Measurements from ENCODE around the gene GPR83. TPM values are rescaled to one million over a fixed set of nuclear protein-coding genes. Genes with fewer than 3 reads are reported as not detected.

GPR83 gene
- 0.11 TPM in 1 of 2 replicates, not detected in the other for total RNA-seq (2014; rRNA removed; shearing (Covaris generic); ENCODE audit: low replicate concordance)

DNA sequence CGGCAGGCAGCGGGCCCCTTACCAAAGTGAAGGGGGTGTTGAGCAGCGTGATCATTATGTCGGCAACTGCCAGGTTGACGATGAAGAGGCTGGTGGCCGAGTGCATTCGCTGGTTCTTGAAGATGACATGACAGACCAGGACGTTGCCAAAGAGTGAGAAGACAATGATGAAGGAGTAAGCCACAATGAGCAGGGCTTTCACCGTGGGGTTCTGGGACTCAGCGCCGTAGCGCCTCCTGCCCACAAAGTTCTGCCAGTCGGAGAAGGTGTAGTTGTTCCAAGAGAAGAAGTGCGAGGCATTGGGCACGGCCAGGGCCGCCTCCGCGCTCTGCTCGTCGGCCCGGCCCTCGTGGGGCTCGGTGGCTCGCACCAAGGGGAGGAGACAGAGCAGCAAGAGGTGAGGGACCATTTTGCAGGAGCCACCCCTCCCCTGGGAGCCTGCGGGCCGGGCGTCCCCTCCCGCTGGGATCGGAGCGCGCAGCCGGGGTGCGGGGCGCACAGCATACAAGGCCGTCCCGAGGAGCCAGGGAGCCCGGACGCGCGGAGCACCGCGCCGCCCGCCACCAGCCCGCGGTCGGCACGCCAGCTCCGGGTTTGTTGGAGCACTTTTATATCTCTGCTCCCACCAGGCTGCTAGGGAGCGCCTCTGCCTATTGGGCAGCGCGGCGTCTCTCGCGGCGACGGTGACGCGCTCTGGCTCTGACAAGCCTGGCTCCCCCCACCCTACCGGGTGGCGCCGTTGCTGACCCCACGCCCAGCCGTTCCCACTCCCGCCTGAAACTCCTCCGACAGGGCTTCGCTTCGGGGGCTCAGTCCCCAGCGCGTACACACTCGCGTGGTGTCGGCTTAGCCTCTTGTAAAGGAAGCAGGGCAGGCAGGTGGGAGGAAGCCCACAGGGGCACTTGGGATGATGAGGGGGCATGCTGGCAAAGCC, at the start of gene GPR83:
Gene GPR83 (minus strand): TSS at position 581 of the 934 bp plus-strand sequence. CDS start 172 bp downstream, at position 409.
- Histone ChIP-seq H2AFZ (ENCODE audit: low read length) (no peak within 1 kb of the TSS), H3K27me3 (ENCODE audit: low read length) (no peaks in the 10 kb centered on the region), H3K36me3 (ENCODE audit: insufficient read depth, low read length) (no peaks in the 10 kb centered on the region), H3K79me2 (ENCODE audit: low read length) (no peaks in the 10 kb centered on the region), H3K4me3 (ENCODE audit: low read length) (no peak within 1 kb of the TSS), H3K9me3 (ENCODE audit: low read length) (no peaks in the 10 kb centered on the region), H3K9me2 (replicated peaks; ENCODE audit: insufficient read depth, low read length) (no peaks in the 10 kb centered on the region), H3K4me2 (ENCODE audit: low read depth, low read length, poor library complexity, severe bottlenecking) (no peak within 1 kb of the TSS), H3K4me1 (ENCODE audit: low read length) (no peaks in the 10 kb centered on the region), H3K9ac (ENCODE audit: low read length) (no peak within 1 kb of the TSS), H3K27ac (ENCODE audit: low read length) (no peak within 1 kb of the TSS), H4K20me1 (ENCODE audit: insufficient read depth, low read depth, low read length) (peaks cover 8% of the 10 kb centered on the region; the same call in 1 of the 2 replicates)
- DNase-seq, result no peak

- Histone ChIP-seq H3K27ac (ENCODE audit: low read length) (no peak overlapping the region), H3K9me2 (replicated peaks; ENCODE audit: insufficient read depth, low read length) (no peaks in the 10 kb centered on the region), H3K9ac (ENCODE audit: low read length) (no peak overlapping the region), H4K20me1 (ENCODE audit: insufficient read depth, low read depth, low read length) (no peaks in the 10 kb centered on the region), H3K27me3 (ENCODE audit: low read length) (no peaks in the 10 kb centered on the region), H3K4me2 (ENCODE audit: low read depth, low read length, poor library complexity, severe bottlenecking) (no peak overlapping the region), H3K4me3 (ENCODE audit: low read length) (no peak overlapping the region), H3K79me2 (ENCODE audit: low read length) (peaks cover 13% of the 10 kb centered on the region; the same call in 1 of the 2 replicates), H3K9me3 (ENCODE audit: low read length) (0 out of 2 replicates have a peak, but pooled peaks cover 3% of the 10 kb centered on the region), H2AFZ (ENCODE audit: low read length) (no peak overlapping the region), H3K36me3 (ENCODE audit: insufficient read depth, low read length) (peaks cover 71% of the 10 kb centered on the region), H3K4me1 (ENCODE audit: low read length) (peaks cover 7% of the 10 kb centered on the region)
- DNase-seq, result no peak
Measured at GRCh38 chr11:94450048-94450447, 48.8 kb upstream of the GPR83 start.

GRCh38 chr11:94449437-94449836, 48.2 kb upstream of the GPR83 start:
- no peaks in the 10 kb centered on the region for H4K20me1 ChIP-seq (ENCODE audit: insufficient read depth, low read depth, low read length)
- H3K4me2 ChIP-seq (ENCODE audit: low read depth, low read length, poor library complexity, severe bottlenecking), result no peak overlapping the region
- peaks cover 69% of the 10 kb centered on the region for H3K36me3 ChIP-seq (ENCODE audit: insufficient read depth, low read length)
- H3K9me2 ChIP-seq (replicated peaks; ENCODE audit: insufficient read depth, low read length), result no peaks in the 10 kb centered on the region
- H3K4me1 ChIP-seq (ENCODE audit: low read length), result peaks cover 7% of the 10 kb centered on the region
- H3K4me3 ChIP-seq (ENCODE audit: low read length), result no peak overlapping the region
- no peaks in the 10 kb centered on the region for H3K27me3 ChIP-seq (ENCODE audit: low read length)
- no peak for DNase-seq
- H2AFZ ChIP-seq (ENCODE audit: low read length), result no peak overlapping the region
- H3K9ac ChIP-seq (ENCODE audit: low read length), result no peak overlapping the region
- 0 out of 2 replicates have a peak, but pooled peaks cover 3% of the 10 kb centered on the region for H3K9me3 ChIP-seq (ENCODE audit: low read length)
- no peak overlapping the region for H3K27ac ChIP-seq (ENCODE audit: low read length)
- H3K79me2 ChIP-seq (ENCODE audit: low read length), result peaks cover 13% of the 10 kb centered on the region; the same call in 1 of the 2 replicates

DNA sequence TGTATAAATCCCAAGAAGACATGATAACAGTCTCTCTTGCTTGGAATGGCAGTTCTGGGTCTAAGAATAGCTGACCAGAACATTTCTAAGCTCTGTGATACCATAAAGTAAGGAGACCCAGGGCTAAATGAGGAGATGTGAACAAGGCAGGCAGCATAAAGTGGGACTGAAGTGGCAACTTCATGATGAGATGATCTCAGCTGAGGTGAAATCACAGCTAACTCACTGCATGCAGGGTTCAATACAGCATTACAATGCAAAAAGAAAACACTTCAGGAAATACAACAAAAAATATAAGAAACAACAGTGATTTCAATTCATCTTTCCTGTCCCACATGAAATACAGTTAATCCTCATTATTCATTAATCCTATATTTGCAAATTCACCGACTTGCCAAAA, 47.8 kb upstream of the GPR83 start:
- Histone ChIP-seq H3K4me1 (ENCODE audit: low read length) (peaks cover 7% of the 10 kb centered on the region), H4K20me1 (ENCODE audit: insufficient read depth, low read depth, low read length) (no peaks in the 10 kb centered on the region), H3K27ac (ENCODE audit: low read length) (no peak overlapping the region), H3K4me3 (ENCODE audit: low read length) (no peak overlapping the region), H3K79me2 (ENCODE audit: low read length) (peaks cover 13% of the 10 kb centered on the region; the same call in 1 of the 2 replicates), H3K27me3 (ENCODE audit: low read length) (no peaks in the 10 kb centered on the region), H2AFZ (ENCODE audit: low read length) (no peak overlapping the region), H3K9me3 (ENCODE audit: low read length) (0 out of 2 replicates have a peak, but pooled peaks cover 3% of the 10 kb centered on the region), H3K9me2 (replicated peaks; ENCODE audit: insufficient read depth, low read length) (no peaks in the 10 kb centered on the region), H3K4me2 (ENCODE audit: low read depth, low read length, poor library complexity, severe bottlenecking) (no peak overlapping the region), H3K9ac (ENCODE audit: low read length) (no peak overlapping the region), H3K36me3 (ENCODE audit: insufficient read depth, low read length) (peaks cover 69% of the 10 kb centered on the region)
- no peak for DNase-seq

- H4K20me1 ChIP-seq (ENCODE audit: insufficient read depth, low read depth, low read length), result no peaks in the 10 kb centered on the region
- H3K4me3 ChIP-seq (ENCODE audit: low read length), result no peak overlapping the region
- H3K9me3 ChIP-seq (ENCODE audit: low read length), result no peaks in the 10 kb centered on the region
- no peak for DNase-seq
- peaks cover 10% of the 10 kb centered on the region for H3K79me2 ChIP-seq (ENCODE audit: low read length)
- H3K36me3 ChIP-seq (ENCODE audit: insufficient read depth, low read length), result peaks cover 67% of the 10 kb centered on the region
- no peak overlapping the region for H3K27ac ChIP-seq (ENCODE audit: low read length)
- H3K27me3 ChIP-seq (ENCODE audit: low read length), result no peaks in the 10 kb centered on the region
- no peak overlapping the region for H2AFZ ChIP-seq (ENCODE audit: low read length)
- peaks cover 7% of the 10 kb centered on the region for H3K4me1 ChIP-seq (ENCODE audit: low read length)
- H3K4me2 ChIP-seq (ENCODE audit: low read depth, low read length, poor library complexity, severe bottlenecking), result no peak overlapping the region
- no peaks in the 10 kb centered on the region for H3K9me2 ChIP-seq (replicated peaks; ENCODE audit: insufficient read depth, low read length)
- H3K9ac ChIP-seq (ENCODE audit: low read length), result no peak overlapping the region
Measured at GRCh38 chr11:94447149-94447548, 45.9 kb upstream of the GPR83 start.

- no peaks in the 10 kb centered on the region for H4K20me1 ChIP-seq (ENCODE audit: insufficient read depth, low read depth, low read length)
- no peaks in the 10 kb centered on the region for H3K27me3 ChIP-seq (ENCODE audit: low read length)
- no peak overlapping the region for H3K4me3 ChIP-seq (ENCODE audit: low read length)
- DNase-seq, result no peak
- peaks cover 74% of the 10 kb centered on the region for H3K36me3 ChIP-seq (ENCODE audit: insufficient read depth, low read length)
- no peak overlapping the region for H3K9ac ChIP-seq (ENCODE audit: low read length)
- H3K4me1 ChIP-seq (ENCODE audit: low read length), result peaks cover 6% of the 10 kb centered on the region
- peaks cover 10% of the 10 kb centered on the region for H3K79me2 ChIP-seq (ENCODE audit: low read length)
- no peaks in the 10 kb centered on the region for H3K9me2 ChIP-seq (replicated peaks; ENCODE audit: insufficient read depth, low read length)
- H3K27ac ChIP-seq (ENCODE audit: low read length), result no peak overlapping the region
- H3K4me2 ChIP-seq (ENCODE audit: low read depth, low read length, poor library complexity, severe bottlenecking), result no peak overlapping the region
- H3K9me3 ChIP-seq (ENCODE audit: low read length), result no peaks in the 10 kb centered on the region
- H2AFZ ChIP-seq (ENCODE audit: low read length), result no peak overlapping the region
Measured at GRCh38 chr11:94445641-94446040, 44.4 kb upstream of the GPR83 start.

DNA sequence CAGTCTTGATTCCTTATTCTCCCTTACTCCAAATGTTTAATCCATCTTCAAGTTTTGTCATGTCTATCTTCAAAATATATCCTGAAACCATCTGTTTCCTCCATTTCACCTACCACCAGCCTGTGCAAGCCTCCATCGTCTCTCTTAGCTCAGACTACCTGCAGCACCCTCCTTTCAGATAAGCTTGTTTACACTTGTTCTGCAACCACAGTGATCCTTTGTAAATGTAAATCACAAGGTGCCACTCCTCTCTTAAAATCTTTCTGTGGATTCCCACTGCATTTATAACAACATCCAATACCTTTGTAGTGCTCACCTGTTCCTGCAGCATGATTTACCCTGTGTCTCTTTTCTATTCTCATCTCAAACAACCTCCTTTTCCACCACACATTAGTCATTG, 31.8 kb upstream of the GPR83 start:
- H3K27me3 ChIP-seq (ENCODE audit: low read length), result no peaks in the 10 kb centered on the region
- no peak overlapping the region for H3K27ac ChIP-seq (ENCODE audit: low read length)
- peaks cover 76% of the 10 kb centered on the region for H3K36me3 ChIP-seq (ENCODE audit: insufficient read depth, low read length)
- H2AFZ ChIP-seq (ENCODE audit: low read length), result no peak overlapping the region
- H3K9me3 ChIP-seq (ENCODE audit: low read length), result no peaks in the 10 kb centered on the region
- no peak overlapping the region for H3K4me2 ChIP-seq (ENCODE audit: low read depth, low read length, poor library complexity, severe bottlenecking)
- no peak for DNase-seq
- H4K20me1 ChIP-seq (ENCODE audit: insufficient read depth, low read depth, low read length), result no peaks in the 10 kb centered on the region
- peaks cover 15% of the 10 kb centered on the region for H3K79me2 ChIP-seq (ENCODE audit: low read length)
- no peaks in the 10 kb centered on the region for H3K4me1 ChIP-seq (ENCODE audit: low read length)
- H3K4me3 ChIP-seq (ENCODE audit: low read length), result no peak overlapping the region
- H3K9me2 ChIP-seq (replicated peaks; ENCODE audit: insufficient read depth, low read length), result no peaks in the 10 kb centered on the region
- no peak overlapping the region for H3K9ac ChIP-seq (ENCODE audit: low read length)

DNA sequence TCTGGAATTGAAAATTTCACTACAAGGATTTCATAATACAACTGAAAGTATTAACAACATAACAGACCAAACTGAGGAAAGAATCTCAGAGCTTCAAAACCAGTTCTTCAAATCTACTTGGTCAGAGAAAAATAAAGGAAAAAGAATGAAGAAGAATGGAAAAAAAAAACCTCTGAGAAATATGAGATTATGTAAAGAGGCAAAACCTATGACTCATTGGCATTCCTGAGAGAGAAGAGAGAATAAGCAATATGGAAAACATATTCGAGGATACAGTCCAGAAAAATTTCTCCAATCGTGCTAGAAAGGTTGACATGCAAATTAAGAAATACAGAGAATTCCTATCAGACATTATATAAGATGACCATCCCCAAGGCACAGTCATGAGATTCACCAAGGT, 23.4 kb upstream of the GPR83 start:
- no peak overlapping the region for H3K27ac ChIP-seq (ENCODE audit: low read length)
- H3K9me2 ChIP-seq (replicated peaks; ENCODE audit: insufficient read depth, low read length), result no peaks in the 10 kb centered on the region
- H4K20me1 ChIP-seq (ENCODE audit: insufficient read depth, low read depth, low read length), result no peaks in the 10 kb centered on the region
- H3K27me3 ChIP-seq (ENCODE audit: low read length), result no peaks in the 10 kb centered on the region
- no peak overlapping the region for H3K4me3 ChIP-seq (ENCODE audit: low read length)
- no peak overlapping the region for H3K4me2 ChIP-seq (ENCODE audit: low read depth, low read length, poor library complexity, severe bottlenecking)
- DNase-seq, result no peak
- no peak overlapping the region for H2AFZ ChIP-seq (ENCODE audit: low read length)
- no peaks in the 10 kb centered on the region for H3K9me3 ChIP-seq (ENCODE audit: low read length)
- H3K79me2 ChIP-seq (ENCODE audit: low read length), result peaks cover 64% of the 10 kb centered on the region
- no peak overlapping the region for H3K9ac ChIP-seq (ENCODE audit: low read length)
- peaks cover 71% of the 10 kb centered on the region for H3K36me3 ChIP-seq (ENCODE audit: insufficient read depth, low read length)
- peaks cover 13% of the 10 kb centered on the region for H3K4me1 ChIP-seq (ENCODE audit: low read length)

Data from Karpas-422 (cell line).